NT2/D1 (cell line): ENCODE measurements around the gene TPM3.

Source experiments
- DNase-seq: peaks from one replicate; pipeline ENCODE4 v3.0.0-alpha.2; 2011; ENCODE audit warnings: low read depth, low spot score
- H3K27me3 ChIP-seq: 2 replicates; pipeline ENCODE4 v1.6.0; 2011; ENCODE audit warnings: mild to moderate bottlenecking; ENCODE audit not compliant: insufficient read length, insufficient read depth
- H3K36me3 ChIP-seq: 2 replicates; pipeline ENCODE4 v1.6.1; 2011; ENCODE audit warnings: mild to moderate bottlenecking, low read length, mixed read lengths; ENCODE audit not compliant: insufficient read depth, insufficient read length
- H3K4me1 ChIP-seq: 2 replicates; pipeline ENCODE4 v1.5.1; 2011; ENCODE audit not compliant: insufficient read depth, insufficient read length
- H3K4me3 ChIP-seq: 2 replicates; pipeline ENCODE4 v1.5.1; 2011; ENCODE audit warnings: low read depth; ENCODE audit not compliant: insufficient read length
- H3K9ac ChIP-seq: 2 replicates; pipeline ENCODE4 v1.6.0; 2011; ENCODE audit warnings: low read depth; ENCODE audit not compliant: insufficient read length
- H3K9me3 ChIP-seq: 2 replicates; pipeline ENCODE4 v1.5.1; 2011; ENCODE audit warnings: mild to moderate bottlenecking, low read length; ENCODE audit not compliant: insufficient read depth
- SUZ12 ChIP-seq: IDR thresholded peaks from 2 replicates; pipeline ENCODE4 v1.6.1; 2011; ENCODE audit not compliant: insufficient read length, insufficient read depth; ENCODE audit errors: extremely low read depth
- YY1 ChIP-seq: IDR thresholded peaks from 2 replicates; pipeline ENCODE4 v1.6.1; 2011; ENCODE audit not compliant: insufficient read length, insufficient read depth
- ZNF274 ChIP-seq: IDR thresholded peaks from 2 replicates; pipeline ENCODE4 v1.6.1; 2011; ENCODE audit warnings: mild to moderate bottlenecking, low read depth, low read length

Gene TPM3

GRCh38 chr1:154176337-154176736 lies 15.6 kb downstream of the TPM3 start:
- Histone ChIP-seq H3K36me3 (peaks cover 90% of the 10 kb centered on the region), H3K4me3 (no peak overlapping the region), H3K9me3 (no peaks in the 10 kb centered on the region), H3K27me3 (no peaks in the 10 kb centered on the region), H3K4me1 (peaks cover 4% of the 10 kb centered on the region), H3K9ac (no peak overlapping the region)
- TF ChIP-seq ZNF274 (no peak), SUZ12 (no peak), YY1 (no peak)
- no peak for DNase-seq

GRCh38 chr1:154174654-154175053 lies 17.2 kb downstream of the TPM3 start:
- H3K9me3 ChIP-seq: no peaks in the 10 kb centered on the region
- no peak overlapping the region for H3K4me3 ChIP-seq
- H3K4me1 ChIP-seq: peaks cover 4% of the 10 kb centered on the region
- no peaks in the 10 kb centered on the region for H3K27me3 ChIP-seq
- no peak overlapping the region for H3K9ac ChIP-seq
- TF ChIP-seq YY1 (no peak), ZNF274 (no peak), SUZ12 (no peak)
- H3K36me3 ChIP-seq: peaks cover 91% of the 10 kb centered on the region
- no peak for DNase-seq

- Histone ChIP-seq H3K9ac (no peak overlapping the region), H3K4me1 (no peaks in the 10 kb centered on the region), H3K9me3 (no peaks in the 10 kb centered on the region), H3K36me3 (peaks cover 92% of the 10 kb centered on the region), H3K4me3 (no peak overlapping the region), H3K27me3 (no peaks in the 10 kb centered on the region)
- no peak for DNase-seq
- TF ChIP-seq YY1 (no peak), ZNF274 (no peak), SUZ12 (no peak)
Observed at GRCh38 chr1:154171880-154172279, 20.0 kb downstream of the TPM3 start.

GRCh38 chr1:154171223-154171583 lies 20.7 kb downstream of the TPM3 start:
- no peak overlapping the region for H3K4me3 ChIP-seq
- no peaks in the 10 kb centered on the region for H3K9me3 ChIP-seq

GRCh38 chr1:154170547-154171222 lies 21.2 kb downstream of the TPM3 start:
- Histone ChIP-seq H3K9me3 (no peaks in the 10 kb centered on the region), H3K27me3 (no peaks in the 10 kb centered on the region), H3K36me3 (peaks cover 92% of the 10 kb centered on the region), H3K4me3 (no peak overlapping the region), H3K4me1 (no peaks in the 10 kb centered on the region), H3K9ac (no peak overlapping the region)
- no peak for DNase-seq
- TF ChIP-seq SUZ12 (no peak), YY1 (no peak), ZNF274 (no peak)

More at GRCh38 chr1:154171223-154171583, 20.7 kb downstream of the TPM3 start:
- Histone ChIP-seq H3K4me1 (no peaks in the 10 kb centered on the region), H3K36me3 (peaks cover 92% of the 10 kb centered on the region), H3K27me3 (no peaks in the 10 kb centered on the region), H3K9ac (no peak overlapping the region)
- DNase-seq: no peak
- TF ChIP-seq ZNF274 (no peak), YY1 (no peak), SUZ12 (no peak)

- H3K4me1 ChIP-seq: no peaks in the 10 kb centered on the region
- H3K9ac ChIP-seq: no peak overlapping the region
- H3K4me3 ChIP-seq: no peak overlapping the region
- peaks cover 99% of the 10 kb centered on the region for H3K36me3 ChIP-seq
- no peaks in the 10 kb centered on the region for H3K27me3 ChIP-seq
- no peak for DNase-seq
- no peak for TF ChIP-seq SUZ12
- no peak for TF ChIP-seq ZNF274
- no peak for TF ChIP-seq YY1
- no peaks in the 10 kb centered on the region for H3K9me3 ChIP-seq
Observed at GRCh38 chr1:154167461-154167860, 24.4 kb downstream of the TPM3 start.

GRCh38 chr1:154166207-154166606 lies 25.7 kb downstream of the TPM3 start:
- no peaks in the 10 kb centered on the region for H3K27me3 ChIP-seq
- H3K9me3 ChIP-seq: peaks cover 5% of the 10 kb centered on the region; the same call in 1 of the 2 replicates
- TF ChIP-seq YY1: no peak
- no peak for TF ChIP-seq SUZ12
- TF ChIP-seq ZNF274: no peak
- peaks cover 96% of the 10 kb centered on the region for H3K36me3 ChIP-seq
- no peak for DNase-seq
- H3K4me3 ChIP-seq: no peak overlapping the region
- H3K4me1 ChIP-seq: no peaks in the 10 kb centered on the region
- H3K9ac ChIP-seq: no peak overlapping the region

GRCh38 chr1:154159554-154159953 lies 32.3 kb downstream of the TPM3 start:
- Histone ChIP-seq H3K9ac (no peak overlapping the region), H3K36me3 (peaks cover 85% of the 10 kb centered on the region), H3K4me3 (no peak overlapping the region), H3K27me3 (no peaks in the 10 kb centered on the region), H3K4me1 (peaks cover 2% of the 10 kb centered on the region), H3K9me3 (peaks cover 22% of the 10 kb centered on the region)
- TF ChIP-seq YY1: no peak
- no peak for TF ChIP-seq SUZ12
- TF ChIP-seq ZNF274: no peak
- DNase-seq: no peak
